T-helper 17 cell (primary cell): ENCODE data around the gene BCDIN3D. TPM values are rescaled to one million over a fixed set of nuclear protein-coding genes. Genes with fewer than 3 reads are reported as not detected.
"Not testable (repeated sequence)": the region's sequence is repeated elsewhere in the genome, so short reads cannot be mapped to it uniquely, and the experiment has no call there.

Experiments used
- ATAC-seq: fragments of 150-1000 bp; cut with Tn5 transposase; 2 replicates; pipeline ENCODE4 v1.10.0; 2021; ENCODE audit warnings: mild to moderate bottlenecking, moderate library complexity
- DNase-seq, 3 donors: peaks; one replicate each; pipeline versions ENCODE4 v3.0.0 to v3.0.0-alpha.2; 2020 to 2021
- H3K9me3 ChIP-seq: one replicate; pipeline ENCODE4 v1.7.0; 2013; ENCODE audit warnings: low read length, mild to moderate bottlenecking; ENCODE audit not compliant: control insufficient read depth, poor library complexity, severe bottlenecking
- H3K27ac Mint-ChIP-seq: one replicate; pipeline ENCODE4 v1.8.0; 2022; ENCODE audit warnings: mild to moderate bottlenecking, moderate library complexity, mixed read lengths
- H3K27me3 Mint-ChIP-seq: one replicate; pipeline ENCODE4 v1.8.0; 2022; ENCODE audit warnings: mixed read lengths
- H3K36me3 Mint-ChIP-seq: one replicate; pipeline ENCODE4 v1.8.0; 2022; ENCODE audit warnings: low read depth, mixed read lengths
- H3K4me1 Mint-ChIP-seq: one replicate; pipeline ENCODE4 v1.8.0; 2022; ENCODE audit warnings: mild to moderate bottlenecking, mixed read lengths
- H3K4me3 Mint-ChIP-seq: one replicate; pipeline ENCODE4 v1.8.0; 2022; ENCODE audit warnings: mild to moderate bottlenecking, moderate library complexity, mixed read lengths
- total RNA-seq, 4 donors: library from RNA in 2 of 4; stranded (reverse) in 2 of 4; gene quantifications; one replicate each; pipeline ENCODE4 v1.2.3 and lab custom pipeline; 2022 to 2026

Gene BCDIN3D
- total RNA-seq, 2 donors from 2014 or later, result 3.6 to 4.9 TPM

DNA sequence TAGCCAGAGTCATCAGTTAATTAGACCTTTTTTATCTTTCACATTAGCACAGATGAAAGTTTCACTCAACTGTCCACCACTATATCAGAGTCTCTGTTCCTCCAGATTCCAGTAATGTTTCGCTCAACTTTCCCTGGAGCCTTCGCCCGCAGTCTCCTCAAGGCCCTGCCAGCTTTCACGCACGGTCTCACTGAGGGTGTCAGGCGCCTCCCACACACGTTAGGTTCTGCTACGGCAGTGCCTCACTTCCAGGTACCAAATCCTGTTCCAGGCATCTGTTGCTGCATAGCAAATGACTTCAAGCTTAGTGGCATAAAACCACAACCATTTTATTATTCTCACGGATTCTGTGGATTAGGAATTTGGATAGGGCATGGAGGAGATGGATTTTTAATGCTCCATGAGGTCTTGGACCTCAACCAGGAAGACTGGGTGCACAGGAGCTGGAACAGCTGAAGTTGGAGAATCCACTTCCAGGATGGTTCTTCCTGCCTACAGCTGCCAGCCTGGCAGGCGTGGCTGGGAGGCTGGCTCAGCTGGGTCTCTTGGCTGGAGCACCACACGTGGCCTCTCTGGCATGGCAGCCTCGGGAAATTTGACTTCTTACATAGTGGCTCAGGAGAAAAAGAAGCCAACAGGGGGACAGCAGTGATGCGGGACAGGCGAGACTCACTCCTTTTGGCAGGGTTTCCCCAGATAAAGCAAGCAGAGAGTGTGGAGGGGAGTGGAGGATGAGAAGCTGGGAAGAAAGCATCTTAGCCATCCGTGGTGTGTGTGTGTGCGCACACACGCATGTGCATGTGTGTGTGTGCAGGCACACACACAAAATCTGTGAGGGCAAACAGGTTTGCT, 21.3 kb upstream of the BCDIN3D start:
- H3K9me3 ChIP-seq, result no peaks in the 10 kb centered on the region
- DNase-seq (no peak), ATAC-seq (no peak)
- Mint-ChIP-seq H3K4me1 (peaks cover 5% of the 10 kb centered on the region), H3K4me3 (no peak overlapping the region), H3K36me3 (peaks cover 3% of the 10 kb centered on the region), H3K27ac (no peak overlapping the region), H3K27me3 (peaks cover 26% of the 10 kb centered on the region)

DNA sequence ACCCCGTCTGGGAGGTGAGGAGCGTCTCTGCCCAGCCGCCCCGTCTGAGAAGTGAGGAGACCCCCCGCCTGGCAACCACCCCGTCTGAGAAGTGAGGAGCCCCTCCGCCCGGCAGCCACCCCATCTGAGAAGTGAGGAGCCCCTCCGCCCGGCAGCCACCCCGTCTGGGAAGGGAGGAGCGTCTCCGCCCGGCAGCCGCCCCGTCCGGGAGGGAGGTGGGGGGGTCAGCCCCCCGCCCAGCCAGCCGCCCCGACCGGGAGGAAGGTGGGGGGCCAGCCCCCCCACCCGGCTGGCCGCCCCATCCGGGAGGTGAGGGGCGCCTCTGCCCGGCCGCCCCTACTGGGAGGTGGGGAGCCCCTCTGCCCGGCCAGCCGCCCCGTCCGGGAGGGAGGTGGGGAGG, 18.0 kb upstream of the BCDIN3D start:
- H3K27ac Mint-ChIP-seq, H3K9me3 ChIP-seq, ATAC-seq: not testable (repeated sequence)

DNA sequence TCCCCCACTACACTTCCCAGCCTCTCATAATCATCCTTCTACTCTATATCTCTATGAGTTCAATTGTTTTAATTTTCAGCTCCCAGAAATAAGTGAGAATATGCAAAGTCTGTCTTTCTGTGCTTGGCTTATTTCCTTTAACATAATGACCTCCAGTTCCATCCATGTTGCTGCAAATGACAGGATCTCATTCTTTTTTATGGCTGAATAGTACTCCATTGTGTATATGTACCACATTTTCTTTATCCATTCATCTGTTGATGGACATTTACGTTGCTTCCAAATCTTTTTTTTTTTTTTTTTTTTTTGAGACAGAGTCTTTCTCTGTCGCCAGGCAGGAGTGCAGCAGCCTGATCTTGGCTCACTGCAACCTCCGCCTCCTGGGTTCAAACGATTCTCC, 13.0 kb upstream of the BCDIN3D start:
- not testable (repeated sequence) for H3K27ac Mint-ChIP-seq, H3K36me3 Mint-ChIP-seq, H3K4me1 Mint-ChIP-seq, H3K4me3 Mint-ChIP-seq, ATAC-seq, DNase-seq, H3K9me3 ChIP-seq
- H3K27me3 Mint-ChIP-seq, result peaks cover 21% of the 10 kb centered on the region

More for the DNA sequence above, 18.0 kb upstream of the BCDIN3D start:
- not testable (repeated sequence) for H3K4me3 Mint-ChIP-seq, DNase-seq, H3K36me3 Mint-ChIP-seq, H3K4me1 Mint-ChIP-seq
- H3K27me3 Mint-ChIP-seq, result peaks cover 23% of the 10 kb centered on the region

- Mint-ChIP-seq H3K27me3 (peaks cover 24% of the 10 kb centered on the region), H3K27ac (no peak overlapping the region), H3K4me1 (peaks cover 2% of the 10 kb centered on the region), H3K4me3 (no peak overlapping the region), H3K36me3 (peaks cover 3% of the 10 kb centered on the region)
- H3K9me3 ChIP-seq, result no peaks in the 10 kb centered on the region
- ATAC-seq, result no peak
- no peak for DNase-seq
These were observed 12.1 kb upstream of the BCDIN3D start for GRCh38 chr12:49854976-49855375.

GRCh38 chr12:49853671-49854070, 10.8 kb upstream of the BCDIN3D start:
- H3K27me3 Mint-ChIP-seq, result peaks cover 21% of the 10 kb centered on the region
- no peak for DNase-seq
- peaks cover 2% of the 10 kb centered on the region for H3K9me3 ChIP-seq
- H3K36me3 Mint-ChIP-seq, result no peaks in the 10 kb centered on the region
- no peak overlapping the region for H3K27ac Mint-ChIP-seq
- no peak overlapping the region for H3K4me3 Mint-ChIP-seq
- ATAC-seq, result no peak
- H3K4me1 Mint-ChIP-seq, result peaks cover 2% of the 10 kb centered on the region

GRCh38 chr12:49847161-49847560, 4.3 kb upstream of the BCDIN3D start:
- Mint-ChIP-seq H3K36me3 (no peaks in the 10 kb centered on the region), H3K4me3 (peak overlapping the region; percentile 43), H3K27me3 (peaks cover 27% of the 10 kb centered on the region), H3K4me1 (peaks cover 13% of the 10 kb centered on the region), H3K27ac (no peak overlapping the region)
- peaks cover 2% of the 10 kb centered on the region for H3K9me3 ChIP-seq
- DNase-seq (no peak), ATAC-seq (no peak)

- H3K27me3 Mint-ChIP-seq, result peaks cover 17% of the 10 kb centered on the region
- peaks cover 2% of the 10 kb centered on the region for H3K9me3 ChIP-seq
- peaks cover 22% of the 10 kb centered on the region for H3K4me1 Mint-ChIP-seq
- no peaks in the 10 kb centered on the region for H3K36me3 Mint-ChIP-seq
- no peak overlapping the region for H3K4me3 Mint-ChIP-seq
- DNase-seq (no peak), ATAC-seq (no peak)
- H3K27ac Mint-ChIP-seq, result no peak overlapping the region
These were observed 3.1 kb upstream of the BCDIN3D start for GRCh38 chr12:49846032-49846431.

GRCh38 chr12:49843876-49844437, 1.1 kb upstream of the BCDIN3D start:
- H3K27me3 Mint-ChIP-seq, result peaks cover 8% of the 10 kb centered on the region
- peaks cover under 1% of the 10 kb centered on the region for H3K9me3 ChIP-seq
- H3K4me1 Mint-ChIP-seq, result peaks cover 24% of the 10 kb centered on the region
- no peak overlapping the region for H3K27ac Mint-ChIP-seq
- no peak for DNase-seq
- no peak for ATAC-seq
- no peak overlapping the region for H3K4me3 Mint-ChIP-seq
- no peaks in the 10 kb centered on the region for H3K36me3 Mint-ChIP-seq

DNA sequence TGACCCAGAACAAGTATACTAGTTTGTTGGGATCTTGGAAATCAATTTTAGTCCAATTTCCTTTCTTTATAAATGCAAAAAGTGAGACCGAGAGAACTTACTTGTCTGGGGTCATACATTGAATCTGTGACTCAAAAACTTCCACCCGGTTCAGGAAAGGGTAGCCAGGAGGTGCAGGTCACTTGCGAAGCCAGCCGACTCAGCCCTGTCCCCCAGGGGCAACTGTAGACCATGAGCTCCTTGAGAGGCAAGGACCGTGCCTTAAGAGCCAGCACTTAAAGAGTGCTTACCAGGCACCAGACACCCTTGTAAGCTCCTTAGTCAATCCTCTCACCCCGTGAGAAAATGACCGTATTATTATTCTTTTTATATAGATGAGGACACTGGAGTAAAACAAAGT, 505 bp upstream of the BCDIN3D start:
- Mint-ChIP-seq H3K27me3 (peaks cover 6% of the 10 kb centered on the region), H3K36me3 (no peaks in the 10 kb centered on the region), H3K4me1 (peaks cover 27% of the 10 kb centered on the region), H3K27ac (peak overlapping the region; percentile 95), H3K4me3 (peak overlapping the region; percentile 92)
- DNase-seq (no peak), ATAC-seq (no peak)
- no peaks in the 10 kb centered on the region for H3K9me3 ChIP-seq

GRCh38 chr12:49838973-49839633, 3.8 kb downstream of the BCDIN3D start:
- Mint-ChIP-seq H3K4me1 (peaks cover 29% of the 10 kb centered on the region), H3K27ac (no peak overlapping the region), H3K27me3 (no peaks in the 10 kb centered on the region), H3K36me3 (no peaks in the 10 kb centered on the region), H3K4me3 (no peak overlapping the region)
- H3K9me3 ChIP-seq, result no peaks in the 10 kb centered on the region
- DNase-seq (no peak), ATAC-seq (peak; percentile 22)

- Mint-ChIP-seq H3K36me3 (peaks cover 3% of the 10 kb centered on the region), H3K4me3 (no peak overlapping the region), H3K4me1 (peaks cover 13% of the 10 kb centered on the region), H3K27me3 (no peaks in the 10 kb centered on the region), H3K27ac (no peak overlapping the region)
- no peak for ATAC-seq
- H3K9me3 ChIP-seq, result no peaks in the 10 kb centered on the region
- DNase-seq, result no peak
These were observed 10.0 kb downstream of the BCDIN3D start for GRCh38 chr12:49832836-49833421.

- no peaks in the 10 kb centered on the region for H3K27me3 Mint-ChIP-seq
- no peak for DNase-seq
- H3K36me3 Mint-ChIP-seq, result peaks cover 3% of the 10 kb centered on the region
- H3K9me3 ChIP-seq, result no peaks in the 10 kb centered on the region
- ATAC-seq, result no peak
- H3K4me3 Mint-ChIP-seq, result no peak overlapping the region
- H3K4me1 Mint-ChIP-seq, result peaks cover 12% of the 10 kb centered on the region
- H3K27ac Mint-ChIP-seq, result no peak overlapping the region
These were observed 11.2 kb downstream of the BCDIN3D start for GRCh38 chr12:49831717-49832116.
